ENCODE data around the gene AFF4. TPM values are rescaled to one million over a fixed set of nuclear protein-coding genes. Genes with fewer than 3 reads are reported as not detected.

Gene AFF4
- total and polyA plus RNA-seq, 4 donors = 8.9 to 103 (median 41.9) TPM

DNA sequence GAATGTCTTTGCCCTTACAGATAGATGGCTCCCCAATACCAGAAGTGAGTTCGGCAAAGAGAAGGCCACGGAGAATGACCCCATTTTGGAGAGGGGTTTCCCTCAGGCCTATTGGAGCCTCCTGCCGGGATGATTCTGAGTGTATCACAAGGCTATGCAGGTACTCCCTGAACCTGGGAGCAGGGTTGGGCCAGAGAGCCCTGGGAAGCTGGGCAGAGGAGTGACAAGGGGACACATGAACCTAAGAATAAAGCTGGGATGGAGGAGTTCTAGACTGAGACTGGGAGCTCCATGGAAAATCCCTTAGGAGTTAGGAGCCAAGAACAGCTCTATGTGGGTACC, 89.5 kb downstream of the AFF4 start:
- Histone ChIP-seq H3K9ac (ENCODE audit: insufficient read depth in 1 of 2, low read length in 2 of 2) (no peak overlapping the region), H3K27me3 (ENCODE audit: control insufficient read depth in 3 of 3, insufficient read depth in 3 of 3, low read length in 2 of 3) (no peaks in the 10 kb centered on the region), H3K36me3 (ENCODE audit: control insufficient read depth in 4 of 4, insufficient read depth in 4 of 4, low read length in 4 of 4) (peaks cover 6 to 13% (median 10%) of the 10 kb centered on the region in 4 donors), H3K4me1 (ENCODE audit: control insufficient read depth in 5 of 5, insufficient read depth in 5 of 5, low read length in 5 of 5) (peaks cover 0 to 11% (median 0%) of the 10 kb centered on the region in 5 donors), H3K27ac (ENCODE audit: low read depth in 1 of 2, low read length in 1 of 2) (no peak overlapping the region), H3K9me3 (ENCODE audit: control insufficient read depth in 4 of 4, insufficient read depth in 3 of 4, low read length in 3 of 4) (no peaks in the 10 kb centered on the region), H3K4me3 (no peak overlapping the region)
- ATAC-seq (ENCODE audit: insufficient read depth, low FRiP score) (no peak), DNase-seq (no peak)
- WGBS, 2 donors = 94 to 96% methylated on average over 3 of the region's 3 CpGs
- TF ChIP-seq, protein P1, sequence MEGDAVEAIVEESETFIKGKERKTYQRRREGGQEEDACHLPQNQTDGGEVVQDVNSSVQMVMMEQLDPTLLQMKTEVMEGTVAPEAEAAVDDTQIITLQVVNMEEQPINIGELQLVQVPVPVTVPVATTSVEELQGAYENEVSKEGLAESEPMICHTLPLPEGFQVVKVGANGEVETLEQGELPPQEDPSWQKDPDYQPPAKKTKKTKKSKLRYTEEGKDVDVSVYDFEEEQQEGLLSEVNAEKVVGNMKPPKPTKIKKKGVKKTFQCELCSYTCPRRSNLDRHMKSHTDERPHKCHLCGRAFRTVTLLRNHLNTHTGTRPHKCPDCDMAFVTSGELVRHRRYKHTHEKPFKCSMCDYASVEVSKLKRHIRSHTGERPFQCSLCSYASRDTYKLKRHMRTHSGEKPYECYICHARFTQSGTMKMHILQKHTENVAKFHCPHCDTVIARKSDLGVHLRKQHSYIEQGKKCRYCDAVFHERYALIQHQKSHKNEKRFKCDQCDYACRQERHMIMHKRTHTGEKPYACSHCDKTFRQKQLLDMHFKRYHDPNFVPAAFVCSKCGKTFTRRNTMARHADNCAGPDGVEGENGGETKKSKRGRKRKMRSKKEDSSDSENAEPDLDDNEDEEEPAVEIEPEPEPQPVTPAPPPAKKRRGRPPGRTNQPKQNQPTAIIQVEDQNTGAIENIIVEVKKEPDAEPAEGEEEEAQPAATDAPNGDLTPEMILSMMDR (IDR thresholded peaks at IDR 0.05; ENCODE audit: control extremely low read depth, extremely low read depth) = no peak

GRCh38 chr5:132873119-132873929, 90.1 kb downstream of the AFF4 start, which contains the start of gene LEAP2:
Gene LEAP2, plus strand, starts transcription at chr5:132873668. Its CDS starts 27 bp downstream, at chr5:132873695.
- no peak within 1 kb of the TSS for H3K4me3 ChIP-seq
- H3K9ac ChIP-seq (ENCODE audit: insufficient read depth in 1 of 2, low read length in 2 of 2) = no peak within 1 kb of the TSS
- H3K4me1 ChIP-seq (ENCODE audit: control insufficient read depth in 5 of 5, insufficient read depth in 5 of 5, low read length in 5 of 5) = peaks cover 0 to 11% (median 0%) of the 10 kb centered on the region in 5 donors
- DNase-seq (peak in 1 of 3 donors; percentile 18), ATAC-seq (ENCODE audit: insufficient read depth, low FRiP score) (no peak)
- peaks cover 7 to 14% (median 11%) of the 10 kb centered on the region in 4 donors for H3K36me3 ChIP-seq (ENCODE audit: control insufficient read depth in 4 of 4, insufficient read depth in 4 of 4, low read length in 4 of 4)
- H3K27me3 ChIP-seq (ENCODE audit: control insufficient read depth in 3 of 3, insufficient read depth in 3 of 3, low read length in 2 of 3) = no peaks in the 10 kb centered on the region
- WGBS, 2 donors = 65 to 77% methylated on average over 6 of the region's 6 CpGs
- TF ChIP-seq, protein P1 (IDR thresholded peaks at IDR 0.05; ENCODE audit: control extremely low read depth, extremely low read depth) = no peak
- H3K9me3 ChIP-seq (ENCODE audit: control insufficient read depth in 4 of 4, insufficient read depth in 3 of 4, low read length in 3 of 4) = no peaks in the 10 kb centered on the region
- peak within 1 kb of the TSS in 1 of 2 donors; percentile 58 for H3K27ac ChIP-seq (ENCODE audit: low read depth in 1 of 2, low read length in 1 of 2)

- peaks cover 0 to 12% (median 0%) of the 10 kb centered on the region in 5 donors for H3K4me1 ChIP-seq (ENCODE audit: control insufficient read depth in 5 of 5, insufficient read depth in 5 of 5, low read length in 5 of 5)
- TF ChIP-seq, protein P1 (IDR thresholded peaks at IDR 0.05; ENCODE audit: control extremely low read depth, extremely low read depth) = no peak
- H3K9ac ChIP-seq (ENCODE audit: insufficient read depth in 1 of 2, low read length in 2 of 2) = no peak overlapping the region
- 88 to 94% methylated on average over 1 of the region's 1 CpG for WGBS, 2 donors
- peak overlapping the region in 1 of 2 donors; percentile 58 for H3K27ac ChIP-seq (ENCODE audit: low read depth in 1 of 2, low read length in 1 of 2)
- H3K27me3 ChIP-seq (ENCODE audit: control insufficient read depth in 3 of 3, insufficient read depth in 3 of 3, low read length in 2 of 3) = no peaks in the 10 kb centered on the region
- DNase-seq (no peak), ATAC-seq (ENCODE audit: insufficient read depth, low FRiP score) (no peak)
- H3K4me3 ChIP-seq = no peak overlapping the region
- no peaks in the 10 kb centered on the region for H3K9me3 ChIP-seq (ENCODE audit: control insufficient read depth in 4 of 4, insufficient read depth in 3 of 4, low read length in 3 of 4)
- H3K36me3 ChIP-seq (ENCODE audit: control insufficient read depth in 4 of 4, insufficient read depth in 4 of 4, low read length in 4 of 4) = peaks cover 6 to 16% (median 12%) of the 10 kb centered on the region in 4 donors
These were observed 90.7 kb downstream of the AFF4 start for GRCh38 chr5:132872788-132873118.

Measured in lung (tissue), 12 donors.